Putamen (tissue), 1 donor: ENCODE results near the gene DHRS7B.

Experiments
- DNase-seq: peaks from one replicate; pipeline ENCODE4 v3.0.0-alpha.2; 2016; ENCODE audit warnings: low spot score

DHRS7B gene

DNA sequence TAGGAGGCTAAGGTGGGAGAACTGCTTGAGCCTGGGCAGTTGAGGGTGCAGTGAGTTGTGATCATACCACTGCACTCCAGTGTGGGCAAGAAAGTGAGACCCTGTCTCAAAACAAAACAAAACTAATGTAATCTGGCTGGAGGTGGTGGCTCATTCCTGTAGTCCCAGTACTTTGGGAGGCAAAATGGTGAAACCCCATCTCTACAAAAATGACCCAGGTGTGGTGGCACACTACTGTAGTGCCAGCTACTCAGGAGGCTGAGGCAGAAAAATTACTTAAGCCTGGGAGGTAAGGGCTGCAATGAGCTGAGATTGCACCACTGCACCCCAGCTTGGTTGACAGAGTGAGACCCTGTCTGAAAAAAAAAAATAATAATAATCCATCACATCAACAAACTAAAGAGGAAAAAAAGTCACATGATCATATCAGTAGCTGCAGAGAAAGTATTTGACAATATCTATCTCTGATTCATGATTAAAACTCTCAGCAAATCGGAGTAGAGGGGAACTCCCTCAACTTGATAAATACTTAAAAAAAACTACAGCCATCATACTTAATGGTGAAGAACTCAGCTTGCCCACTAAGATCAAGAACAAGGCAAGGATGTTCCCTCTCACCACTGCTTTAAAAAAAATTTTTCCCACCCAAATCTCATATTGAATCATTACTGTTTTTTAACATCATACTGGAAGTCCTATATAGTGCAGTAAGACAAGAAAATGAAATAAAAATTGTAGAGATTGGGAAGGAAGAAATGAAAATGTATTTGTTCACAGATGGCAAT, 31.0 kb downstream of the DHRS7B start:
- DNase-seq, result no peak

DNA sequence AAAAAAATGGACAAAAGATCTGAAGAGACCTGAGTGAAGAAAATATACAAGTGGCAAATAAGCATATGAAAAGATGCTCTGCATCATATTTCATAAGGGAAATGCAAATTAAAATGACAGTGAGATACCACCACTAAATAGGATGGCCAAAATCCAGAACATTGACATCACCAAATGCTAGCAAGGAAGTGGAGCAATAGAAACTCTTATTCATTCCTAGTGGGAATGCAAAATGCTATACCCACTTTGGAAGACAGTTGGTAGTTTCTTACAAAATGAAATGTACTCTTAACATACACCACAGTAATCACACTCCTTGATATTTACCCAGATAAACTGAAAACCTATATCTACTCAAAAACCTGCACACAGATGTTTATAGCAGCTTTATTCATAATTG, 33.6 kb downstream of the DHRS7B start:
- no peak for DNase-seq

DNA sequence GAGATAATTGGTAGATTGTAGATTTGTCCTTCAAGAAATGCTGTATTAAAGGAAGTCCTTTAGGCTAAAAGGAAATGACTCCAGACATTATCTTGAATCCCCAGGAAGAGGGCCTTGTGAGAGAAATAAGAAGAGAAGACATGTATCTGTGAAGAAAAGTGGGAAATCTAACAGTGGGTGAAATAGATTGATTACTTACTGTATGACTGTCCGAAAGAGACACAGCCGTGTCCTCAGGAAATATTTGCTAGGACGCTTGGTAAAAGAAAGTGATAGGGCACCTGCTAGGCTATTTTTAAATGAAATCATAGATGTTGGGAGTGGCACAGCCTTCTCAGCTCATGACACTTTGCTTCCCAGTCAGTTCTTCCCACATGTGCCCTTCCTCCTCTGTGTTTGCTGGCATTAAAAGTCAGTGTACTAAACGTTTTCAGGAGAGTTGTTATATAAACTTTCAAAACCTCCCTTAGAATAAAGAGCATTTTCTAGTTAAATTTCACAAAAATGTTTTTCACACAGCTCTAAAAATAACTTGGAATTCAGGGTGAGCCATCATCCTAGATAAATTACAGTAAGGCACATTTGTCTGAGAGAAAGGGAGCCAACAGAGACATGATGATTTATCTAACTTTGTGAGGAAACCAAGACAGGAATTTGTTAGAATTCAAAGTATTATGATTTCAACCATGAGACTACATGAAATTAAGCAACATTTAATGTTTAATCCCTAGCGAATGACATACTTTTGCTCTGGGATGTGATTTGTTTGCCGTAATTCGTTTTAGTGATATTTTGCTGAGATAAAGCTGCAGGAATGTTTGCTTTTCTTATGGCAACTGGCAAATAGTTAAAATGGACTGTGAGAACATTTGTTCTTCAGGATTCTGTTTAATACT, 35.0 kb downstream of the DHRS7B start:
- peak; percentile 15 for DNase-seq

DNA sequence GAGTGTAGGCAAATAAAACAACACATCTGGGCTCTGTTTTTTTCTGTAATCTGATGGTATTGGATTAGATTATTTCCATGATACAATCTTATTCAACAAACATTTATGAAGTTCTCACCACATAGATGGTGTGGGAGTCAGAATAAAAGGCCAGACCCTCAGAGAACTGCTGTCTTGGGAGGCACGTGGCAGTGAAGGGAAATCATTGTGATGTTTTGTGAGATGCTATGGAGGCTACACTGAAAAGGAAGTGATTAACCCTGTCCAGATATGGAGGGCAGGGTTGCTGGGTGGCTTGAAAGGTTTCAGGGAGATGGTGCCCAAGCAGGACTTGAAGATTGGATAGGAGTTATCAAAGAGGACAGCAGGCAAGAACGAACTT, 35.6 kb downstream of the DHRS7B start:
- no peak for DNase-seq

DNA sequence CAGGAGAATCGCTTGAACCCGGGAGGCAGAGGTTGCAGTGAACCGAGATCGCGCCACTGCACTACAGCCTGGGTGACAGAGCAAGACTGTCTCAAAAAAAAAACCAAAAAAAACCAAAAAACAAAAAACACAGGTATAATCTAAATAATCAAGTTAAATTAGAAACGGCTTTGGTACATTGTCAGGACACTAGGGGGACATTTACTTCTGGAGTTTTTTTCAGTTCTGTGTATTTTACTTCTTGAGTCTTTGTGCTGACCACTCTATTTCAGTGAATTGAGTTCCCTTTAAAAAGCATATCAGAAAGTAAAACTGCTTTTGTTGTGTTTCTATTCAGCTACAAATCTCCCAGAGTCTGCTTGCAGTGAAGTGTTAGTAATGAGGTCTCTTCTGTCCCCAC, 36.3 kb downstream of the DHRS7B start:
- DNase-seq, result no peak

GRCh38 chr17:21164216-21164615, 37.5 kb downstream of the DHRS7B start:
- no peak for DNase-seq

GRCh38 chr17:21164620-21165019, 37.9 kb downstream of the DHRS7B start:
- no peak for DNase-seq

DNA sequence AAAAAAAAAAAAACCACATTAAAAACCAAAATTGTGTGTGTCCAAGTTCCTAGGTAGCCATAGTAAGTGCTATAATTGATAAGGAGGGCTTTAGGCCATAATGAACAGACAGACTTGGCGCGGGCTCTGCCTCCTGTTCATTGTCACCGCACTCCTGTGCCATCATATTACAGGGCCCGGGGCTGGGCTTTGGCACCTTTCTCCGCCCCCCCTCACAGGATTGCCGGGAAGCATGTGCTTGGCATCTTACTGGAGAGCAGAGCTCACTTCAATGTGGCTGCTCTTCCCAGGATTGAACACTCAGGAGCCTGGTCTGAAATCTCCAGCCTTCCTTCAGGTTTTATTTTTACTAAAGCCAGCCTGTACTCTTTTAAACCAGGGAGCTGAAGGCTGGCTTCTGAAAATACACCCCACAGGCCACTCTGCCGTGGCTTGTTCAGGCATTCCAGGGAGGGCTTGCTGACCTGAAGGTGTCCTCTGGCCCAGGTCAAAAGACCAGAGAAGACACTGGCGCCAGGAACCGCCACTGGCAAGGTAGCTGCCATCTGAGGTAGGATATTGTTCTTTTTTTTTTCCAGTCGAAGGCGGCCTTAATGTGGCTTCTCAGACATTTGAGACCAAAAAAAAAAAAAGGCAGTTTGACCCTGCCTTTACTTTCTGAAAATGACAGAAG, 39.3 kb downstream of the DHRS7B start:
- no peak for DNase-seq

GRCh38 chr17:21166595-21167210, 39.9 kb downstream of the DHRS7B start:
- DNase-seq, result no peak

GRCh38 chr17:21167303-21167702, 40.5 kb downstream of the DHRS7B start:
- DNase-seq, result no peak

- DNase-seq, result no peak
These were observed 41.7 kb downstream of the DHRS7B start for GRCh38 chr17:21168555-21168865.

GRCh38 chr17:21169496-21169895, 42.7 kb downstream of the DHRS7B start:
- no peak for DNase-seq

DNA sequence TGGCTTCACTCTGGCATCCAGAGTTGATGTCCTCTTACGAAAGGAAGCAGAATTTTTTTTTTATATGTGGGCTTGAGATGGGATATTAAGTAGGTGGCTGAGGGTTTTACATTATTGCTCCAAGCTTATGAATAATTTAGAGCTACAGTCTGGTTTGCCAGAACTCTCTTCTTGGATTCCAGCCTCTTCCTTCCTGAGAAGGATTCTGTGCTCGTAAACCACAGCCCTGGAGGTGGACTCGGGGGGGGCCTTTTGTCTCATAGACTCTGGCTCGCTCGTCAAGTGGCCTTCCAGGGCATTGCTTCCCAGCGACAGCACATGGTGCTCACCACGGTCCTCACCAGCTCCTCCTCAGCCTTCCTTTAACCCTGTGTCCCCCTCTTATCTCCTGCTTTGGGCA, 44.0 kb downstream of the DHRS7B start:
- DNase-seq, result no peak

DNA sequence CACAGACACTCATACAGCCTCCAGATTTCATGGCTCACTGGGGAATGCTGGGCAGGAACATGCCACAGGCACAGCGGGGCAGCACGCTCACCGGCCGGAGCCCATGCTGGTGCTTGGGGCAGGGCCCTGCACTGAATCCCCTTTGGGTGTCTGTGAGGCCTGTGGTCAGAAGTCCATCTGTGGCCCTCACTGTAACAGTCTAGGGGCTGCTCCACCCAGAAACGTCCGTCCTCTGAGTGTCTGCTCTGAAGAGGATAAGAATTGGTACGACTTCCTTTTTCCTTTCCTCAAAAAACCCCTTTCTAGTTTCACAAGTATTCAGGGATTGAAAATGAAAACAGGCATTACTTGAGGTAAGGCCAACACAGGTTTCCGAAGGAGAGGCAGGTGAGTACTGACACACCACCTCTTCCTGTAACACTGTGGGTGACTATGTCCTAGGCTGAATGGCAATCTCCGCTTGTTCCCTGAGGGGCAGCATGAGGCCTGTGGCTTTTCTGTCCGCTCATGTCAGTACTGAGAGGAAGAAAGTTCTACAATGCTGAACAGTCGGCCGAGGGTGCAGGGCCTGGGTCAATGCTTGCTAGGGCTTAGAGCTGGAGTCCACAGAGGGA, 44.7 kb downstream of the DHRS7B start:
- DNase-seq, result no peak

DNA sequence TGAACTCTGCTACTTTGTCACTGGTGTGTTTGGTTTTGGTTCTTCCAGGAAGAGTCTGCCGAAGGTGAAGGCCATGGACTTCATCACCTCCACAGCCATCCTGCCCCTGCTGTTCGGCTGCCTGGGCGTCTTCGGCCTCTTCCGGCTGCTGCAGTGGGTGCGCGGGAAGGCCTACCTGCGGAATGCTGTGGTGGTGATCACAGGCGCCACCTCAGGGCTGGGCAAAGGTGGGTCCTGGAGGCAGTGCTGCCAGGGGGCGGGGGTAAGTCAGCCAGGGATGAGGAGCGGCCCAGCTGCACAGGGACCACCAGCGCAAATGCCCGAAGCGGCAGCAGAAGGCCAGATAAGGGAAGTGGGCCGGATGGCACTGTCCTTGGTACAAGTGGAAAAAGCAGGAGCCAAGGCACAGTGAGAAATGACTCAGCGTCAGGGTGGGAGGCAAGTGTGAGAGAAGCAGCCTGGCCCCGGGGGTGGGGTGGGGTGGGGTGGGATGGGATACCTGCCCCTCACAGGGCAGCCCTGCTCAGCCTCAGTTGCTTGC, 45.3 kb downstream of the DHRS7B start:
- no peak for DNase-seq

- no peak for DNase-seq
These were observed 46.1 kb downstream of the DHRS7B start for GRCh38 chr17:21172846-21173245.

DNA sequence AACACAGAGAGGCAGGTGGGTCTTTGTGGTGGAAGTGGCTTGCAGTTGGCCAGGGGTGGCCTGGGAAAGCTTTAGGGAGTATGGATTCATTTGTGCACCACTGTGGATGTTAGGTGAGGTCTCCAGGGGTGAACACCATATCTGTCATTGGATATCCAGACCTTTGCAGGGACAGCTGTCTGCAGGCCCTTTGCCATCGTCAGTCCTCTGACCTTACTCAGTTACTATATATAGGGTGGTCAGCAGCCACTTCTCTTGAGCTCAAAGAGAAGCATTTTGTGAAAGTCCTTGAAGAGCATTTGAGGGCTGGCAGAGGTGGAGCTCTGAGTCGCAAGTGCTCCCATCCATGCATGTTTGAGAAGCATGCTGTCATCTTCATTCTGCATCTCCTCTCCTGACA, 46.8 kb downstream of the DHRS7B start:
- no peak for DNase-seq

GRCh38 chr17:21174186-21174585, 47.4 kb downstream of the DHRS7B start:
- DNase-seq, result no peak

DNA sequence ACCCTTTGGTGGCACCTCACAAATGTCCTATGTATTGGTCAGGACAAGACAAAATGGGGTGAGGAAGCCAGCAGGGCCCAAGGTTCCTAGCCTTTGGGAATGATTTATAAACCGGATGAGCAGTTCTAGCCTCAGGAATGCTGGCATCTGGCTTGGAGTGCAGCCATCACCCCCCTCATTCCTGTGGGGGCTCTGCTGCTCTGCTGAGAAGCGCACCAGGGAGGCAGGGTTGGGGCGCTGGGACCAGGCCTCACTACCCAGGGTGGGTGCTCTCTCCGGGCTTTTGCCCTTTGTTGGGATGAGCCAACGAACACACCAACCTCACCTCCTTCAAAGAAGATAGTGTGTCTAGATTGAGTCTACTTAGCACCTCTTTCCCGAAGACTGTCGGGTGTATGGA, 47.9 kb downstream of the DHRS7B start:
- no peak for DNase-seq

GRCh38 chr17:21176773-21177395, 50.1 kb downstream of the DHRS7B start:
- DNase-seq, result no peak

DNA sequence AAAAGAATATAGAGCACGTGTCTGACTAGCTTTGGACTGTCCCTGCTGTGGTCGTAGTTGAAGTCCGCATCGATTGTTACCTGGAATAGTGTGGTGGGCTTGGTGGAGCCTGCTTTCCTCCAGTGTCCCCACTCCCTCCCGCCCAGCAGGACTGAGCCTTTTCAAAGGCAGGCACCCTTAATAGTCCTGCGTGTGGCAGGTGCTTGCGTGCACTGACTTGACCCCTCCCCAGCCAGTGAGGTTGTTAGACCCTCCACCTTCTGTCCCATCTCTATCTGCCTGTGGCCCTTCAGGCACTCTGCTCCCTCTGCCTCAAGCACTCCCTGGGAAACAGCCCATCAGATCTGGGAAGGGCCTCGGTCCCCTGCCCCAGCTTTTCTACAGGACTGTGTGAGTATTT, 50.6 kb downstream of the DHRS7B start:
- DNase-seq, result no peak
